Measurements from ENCODE around the gene FAM120AOS.
A peak's percentile ranks its signal among the peaks of the same experiment; 100 is the strongest.

GRCh38 chr9:93496285-93496684, 42.9 kb upstream of the FAM120AOS start:
- TF ChIP-seq CTCF (IDR thresholded peaks at IDR 0.05; ENCODE audit: poor library complexity, severe bottlenecking) (no peak), EP300 (conservative IDR thresholded peaks at IDR 0.05; ENCODE audit: poor library complexity, severe bottlenecking) (no peak), POLR2AphosphoS5 (IDR thresholded peaks at IDR 0.05) (peak; percentile 55), EZH2 (IDR thresholded peaks at IDR 0.05; ENCODE audit: borderline replicate concordance, insufficient read depth, low read length, poor library complexity, severe bottlenecking) (no peak), TAF1 (IDR thresholded peaks at IDR 0.05; ENCODE audit: low read depth) (no peak), MXI1 (conservative IDR thresholded peaks at IDR 0.05; ENCODE audit: poor library complexity, severe bottlenecking) (no peak), RAD21 (conservative IDR thresholded peaks at IDR 0.05) (no peak), REST (IDR thresholded peaks at IDR 0.05; ENCODE audit: borderline replicate concordance) (no peak)
